GM18505 (cell line): ENCODE measurements around the gene ACER1.
A peak's percentile ranks its signal among the peaks of the same experiment; 100 is the strongest.

Source experiments
- ATAC-seq: cut with Tn5 transposase; IDR thresholded peaks from one replicate; pipeline ENCODE4 v1.9.1; 2021; ENCODE audit not compliant: unreplicated experiment
- POLR2A ChIP-seq: IDR thresholded peaks from 4 replicates; pipeline ENCODE4 v1.6.1; 2011; ENCODE audit warnings: borderline replicate concordance; ENCODE audit not compliant: insufficient read depth, insufficient read length; ENCODE audit errors: extremely low read depth

ACER1 gene

GRCh38 chr19:6333439-6333838 lies at the start of gene ACER1:
Gene ACER1, minus strand, starts transcription at chr19:6333612. Its CDS starts 61 bp downstream, at chr19:6333551.
- no peak for ATAC-seq
- TF ChIP-seq POLR2A, result no peak

GRCh38 chr19:6383188-6383587 lies 49.8 kb upstream of the ACER1 start:
- no peak for ATAC-seq
- TF ChIP-seq POLR2A, result no peak

DNA sequence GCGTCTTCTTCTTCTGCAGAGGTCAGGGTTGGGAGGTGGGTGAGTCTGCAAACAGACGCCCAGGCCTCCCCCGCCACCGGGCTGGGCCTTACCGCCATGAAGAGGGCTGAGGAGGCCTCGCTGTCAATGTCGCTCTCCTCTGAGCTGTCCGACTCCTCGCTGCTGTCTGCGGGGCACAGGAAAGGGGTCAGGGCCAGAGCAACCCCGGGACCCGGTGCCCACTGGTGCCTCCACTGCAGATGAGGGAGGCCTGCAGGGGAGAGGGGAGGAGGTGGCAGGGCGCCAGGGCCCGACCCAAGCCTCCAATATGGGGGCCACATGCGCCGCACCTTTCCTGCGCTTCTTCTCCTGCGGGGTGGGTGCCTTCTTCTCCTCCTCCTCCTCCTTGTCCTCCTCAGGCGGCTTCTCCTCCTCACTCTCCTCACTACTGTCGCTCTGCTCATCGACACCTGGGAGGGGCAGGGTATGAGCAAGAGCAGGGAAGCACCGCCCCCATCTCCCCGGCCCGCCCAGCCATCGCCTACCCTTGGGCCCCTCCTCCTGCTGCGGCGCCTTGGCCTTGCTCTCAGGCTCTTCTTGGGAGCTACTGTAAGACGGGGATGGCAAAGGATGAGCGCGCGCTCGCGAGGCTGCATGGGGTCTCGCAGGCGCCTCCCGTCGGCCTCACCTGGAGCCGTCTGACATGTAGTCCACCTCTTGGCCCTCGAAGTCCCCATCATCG lies 47.8 kb upstream of the ACER1 start:
- no peak for ATAC-seq
- TF ChIP-seq POLR2A, result no peak

- TF ChIP-seq POLR2A, result no peak
- no peak for ATAC-seq
Measured at GRCh38 chr19:6379744-6380143, 46.3 kb upstream of the ACER1 start.

DNA sequence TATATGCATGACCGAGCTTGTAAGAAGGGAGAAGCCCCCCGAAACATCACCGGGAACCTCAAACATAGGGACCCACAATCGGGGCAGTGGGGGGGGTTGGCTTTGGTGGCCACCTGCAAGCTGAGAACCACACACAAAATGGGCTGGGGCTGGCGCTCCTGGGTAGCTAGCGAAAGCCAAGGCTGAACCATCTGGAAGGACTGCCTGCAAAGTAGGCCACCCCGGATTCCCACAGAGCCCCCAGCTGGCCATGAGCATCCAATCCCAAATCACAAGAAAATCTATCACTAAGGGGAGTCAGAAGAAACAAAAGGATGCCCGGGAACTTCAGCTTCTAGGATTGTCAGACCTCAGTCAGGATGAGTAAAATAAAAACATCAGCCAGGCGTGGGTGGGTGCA lies 45.1 kb upstream of the ACER1 start:
- TF ChIP-seq POLR2A, result no peak
- ATAC-seq, result no peak

- TF ChIP-seq POLR2A, result no peak
- ATAC-seq, result no peak
Measured at GRCh38 chr19:6378041-6378440, 44.6 kb upstream of the ACER1 start.

GRCh38 chr19:6376512-6377190 lies 43.2 kb upstream of the ACER1 start:
- TF ChIP-seq POLR2A, result no peak
- no peak for ATAC-seq

DNA sequence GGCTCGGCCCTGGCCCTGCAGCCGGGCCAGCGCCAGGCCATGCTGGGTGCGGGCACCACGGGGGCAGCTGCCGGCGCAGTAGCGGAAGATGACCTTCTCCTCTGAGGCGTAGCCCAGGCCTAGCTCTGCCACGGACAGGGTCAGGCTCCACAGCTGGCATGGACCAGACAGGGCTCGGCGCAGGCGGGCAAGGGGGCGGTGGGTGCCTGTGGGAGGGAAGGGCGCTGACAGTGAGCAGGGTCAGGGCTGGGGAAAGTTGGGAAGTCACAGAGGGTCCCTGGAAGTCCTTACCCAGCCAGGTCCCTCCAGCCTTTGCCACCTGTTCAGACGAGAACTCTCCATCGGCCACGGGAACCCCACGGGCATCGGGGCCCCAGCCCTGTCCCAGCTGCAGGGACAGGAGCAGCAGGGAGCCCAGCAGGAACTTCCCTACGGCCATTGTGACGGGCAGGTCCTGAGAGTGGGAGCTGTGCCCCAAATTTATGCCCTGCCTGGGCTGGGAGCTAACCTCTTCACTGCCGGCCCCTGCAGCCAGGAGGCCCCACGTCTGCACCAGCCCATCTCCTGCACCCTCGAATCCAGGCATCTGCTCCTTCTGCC lies 42.1 kb upstream of the ACER1 start, which contains the start of gene PSPN:
PSPN (minus strand) TSS at position 523 of the 600 bp plus-strand sequence; CDS start at position 439, 84 bp downstream.
- no peak for TF ChIP-seq POLR2A
- ATAC-seq, result no peak

- no peak for ATAC-seq
- TF ChIP-seq POLR2A, result no peak
Measured at GRCh38 chr19:6374711-6375410, 41.4 kb upstream of the ACER1 start.

- no peak for TF ChIP-seq POLR2A
- ATAC-seq, result no peak
Measured at GRCh38 chr19:6374161-6374709, 40.8 kb upstream of the ACER1 start.

- TF ChIP-seq POLR2A, result no peak
- no peak for ATAC-seq
Measured at GRCh38 chr19:6373813-6374108, 40.3 kb upstream of the ACER1 start.

GRCh38 chr19:6373096-6373812 lies 39.8 kb upstream of the ACER1 start:
- ATAC-seq, result peak; percentile 65
- TF ChIP-seq POLR2A, result no peak
